HK-2 (cell line): ENCODE data around the gene DPY19L3.
"Not testable (repeated sequence)": the region's sequence is repeated elsewhere in the genome, so short reads cannot be mapped to it uniquely, and the experiment has no call there.

ENCODE experiments used
- DNase-seq: peaks from one replicate; pipeline ENCODE4 v3.0.0-alpha.2; 2018; ENCODE audit not compliant: unreplicated experiment

Gene DPY19L3

DNA sequence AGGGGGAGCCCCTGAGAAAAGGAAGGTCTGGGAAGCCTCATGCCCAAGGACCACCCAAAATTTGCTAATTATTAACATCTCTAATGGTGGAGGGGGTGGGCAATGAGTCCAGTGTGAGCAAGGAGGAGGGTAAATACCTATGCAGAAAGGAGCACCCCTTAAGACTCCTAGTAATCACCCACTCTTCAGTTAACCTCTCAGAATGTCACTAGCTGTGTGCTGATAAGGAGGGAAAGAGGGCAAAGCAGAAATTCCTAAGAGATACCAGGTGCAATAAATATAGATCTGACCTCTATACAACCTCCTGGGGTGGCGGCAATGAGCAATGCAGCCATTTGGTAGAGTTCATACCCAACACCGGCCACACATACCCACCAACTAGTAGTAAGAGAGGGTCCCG lies 12.7 kb upstream of the DPY19L3 start:
- no peak for DNase-seq

DNA sequence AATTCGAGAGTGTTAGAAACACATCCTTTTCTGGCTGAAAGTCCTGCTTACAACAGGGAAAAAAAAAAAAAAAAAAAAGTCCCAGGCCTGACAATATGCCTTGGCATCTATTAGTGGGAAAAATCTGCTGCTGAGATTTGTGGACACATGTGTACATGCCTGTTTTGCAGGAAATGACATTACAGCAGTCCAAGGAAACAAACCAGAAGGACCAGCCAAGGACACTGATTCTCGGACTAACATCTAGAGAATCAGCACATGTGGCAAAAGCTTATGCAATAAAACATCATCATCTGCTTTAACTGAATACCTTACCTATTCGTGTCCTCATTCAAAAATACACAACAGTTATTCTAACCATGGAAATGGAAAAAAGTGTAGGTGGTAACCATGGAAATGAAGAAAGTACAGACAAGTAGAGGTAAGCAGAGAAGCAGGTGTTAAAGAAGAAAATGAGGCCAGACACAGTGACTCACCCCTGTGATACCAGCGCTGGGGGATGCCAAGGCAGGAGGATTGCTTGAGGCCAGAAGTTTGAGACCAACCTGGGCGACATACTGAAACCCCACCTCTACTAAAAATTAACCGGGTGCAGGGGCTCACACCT lies 9.4 kb upstream of the DPY19L3 start:
- DNase-seq: no peak

DNA sequence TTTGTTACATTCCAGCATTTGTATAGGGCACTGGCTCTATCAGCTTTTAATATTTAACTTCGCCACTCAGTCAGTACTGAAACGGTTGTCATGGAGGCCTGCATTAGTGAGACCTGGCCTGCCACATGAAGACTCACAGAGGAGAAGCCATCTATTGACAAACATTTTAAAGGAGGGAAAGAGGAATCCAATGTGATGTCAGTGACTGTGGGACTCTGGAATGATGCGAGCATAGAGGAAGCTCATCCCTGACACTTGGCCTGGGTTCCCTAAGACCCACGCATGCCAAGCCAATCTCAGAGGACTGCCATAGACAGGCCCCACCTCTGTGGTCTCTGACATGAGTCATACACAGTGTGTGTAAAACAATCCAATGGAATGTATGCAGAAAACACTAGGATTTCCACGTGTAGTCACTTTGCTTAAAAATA lies 7.9 kb upstream of the DPY19L3 start:
- DNase-seq: peak; percentile 70

DNA sequence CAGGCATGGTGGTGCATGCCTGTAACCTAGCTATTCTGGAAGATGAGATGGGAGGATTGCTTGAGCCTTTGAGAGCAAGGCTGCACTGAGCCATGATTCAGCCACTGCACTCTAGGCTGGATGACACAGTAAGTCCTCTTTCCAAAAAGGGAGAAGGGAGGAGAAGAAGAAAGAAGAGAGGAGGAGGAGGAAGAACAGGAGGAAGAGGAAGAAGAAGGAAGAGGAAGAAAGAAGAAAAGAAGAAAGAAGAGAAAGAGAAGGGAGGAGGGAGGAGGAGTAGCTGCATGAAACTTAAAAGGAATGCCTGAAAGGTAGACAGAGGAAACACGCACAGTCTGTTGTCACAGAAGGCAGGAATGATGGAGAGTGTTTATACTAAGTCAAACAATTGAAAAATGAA lies 3.6 kb upstream of the DPY19L3 start:
- no peak for DNase-seq

DNA sequence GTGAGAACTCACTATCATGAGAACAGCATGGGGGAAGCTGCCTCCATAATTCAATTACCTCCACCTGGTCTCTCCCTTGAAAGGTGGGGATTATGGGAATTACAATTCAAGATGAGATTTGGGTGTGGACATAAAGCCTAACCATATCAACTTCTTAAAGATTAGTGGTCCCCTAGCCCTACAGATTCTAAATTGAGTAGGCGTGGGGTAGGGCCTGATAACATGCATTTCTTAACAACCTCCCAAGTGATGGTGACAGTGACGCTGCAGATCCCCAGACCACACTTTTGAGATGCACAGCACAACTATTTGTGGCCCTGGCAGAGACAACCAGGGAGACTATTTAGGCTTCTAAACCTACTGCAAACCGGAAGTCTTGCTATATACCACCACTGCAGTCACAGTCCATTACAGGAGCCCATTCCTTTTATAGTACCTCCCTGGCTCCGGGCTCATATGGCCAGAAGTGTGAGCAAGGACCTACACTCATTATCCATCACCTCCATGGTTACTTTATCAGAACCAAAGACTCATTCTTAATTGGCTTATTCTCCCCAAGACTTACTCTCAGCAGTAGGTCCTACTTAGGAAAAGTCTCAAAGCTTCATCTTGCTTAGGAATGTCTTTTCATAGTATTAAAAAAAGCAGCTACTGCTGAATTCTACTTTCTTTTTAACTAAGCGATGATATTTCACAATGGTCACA lies 2.1 kb upstream of the DPY19L3 start:
- DNase-seq: no peak

DNA sequence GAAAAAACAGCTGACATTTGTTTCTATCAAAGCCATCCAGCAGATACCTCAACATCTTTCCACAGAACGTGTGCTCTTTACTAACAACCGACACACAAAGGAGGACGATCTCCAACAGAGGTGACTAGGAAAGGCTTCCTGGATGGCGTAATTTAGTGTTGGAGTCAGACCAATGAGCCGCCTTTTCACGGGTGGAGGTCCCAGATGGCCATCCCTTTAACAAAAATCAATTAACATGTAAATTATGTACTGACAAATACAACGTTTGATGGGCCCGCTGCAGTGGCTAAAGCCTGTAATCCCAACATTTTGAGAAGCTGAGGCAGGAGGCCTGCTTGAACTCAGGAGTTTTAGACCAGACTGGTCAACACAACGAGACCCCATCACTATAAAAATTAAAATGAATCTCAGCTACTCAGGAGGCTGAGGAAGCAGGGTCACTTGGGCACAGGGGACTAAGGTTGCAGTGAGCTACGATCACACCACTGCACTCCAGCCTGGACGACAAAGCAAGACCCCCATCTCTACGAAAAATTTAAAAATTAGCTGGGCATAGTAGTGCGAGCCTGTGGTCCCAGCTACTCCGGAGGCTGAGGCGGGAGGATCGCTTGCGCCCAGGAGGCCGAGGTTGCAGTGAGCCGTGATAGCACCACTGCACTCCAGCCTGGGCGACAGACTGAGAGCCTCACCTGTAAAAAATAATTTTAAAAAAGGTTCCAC lies 1.2 kb upstream of the DPY19L3 start:
- DNase-seq: no peak

DNA sequence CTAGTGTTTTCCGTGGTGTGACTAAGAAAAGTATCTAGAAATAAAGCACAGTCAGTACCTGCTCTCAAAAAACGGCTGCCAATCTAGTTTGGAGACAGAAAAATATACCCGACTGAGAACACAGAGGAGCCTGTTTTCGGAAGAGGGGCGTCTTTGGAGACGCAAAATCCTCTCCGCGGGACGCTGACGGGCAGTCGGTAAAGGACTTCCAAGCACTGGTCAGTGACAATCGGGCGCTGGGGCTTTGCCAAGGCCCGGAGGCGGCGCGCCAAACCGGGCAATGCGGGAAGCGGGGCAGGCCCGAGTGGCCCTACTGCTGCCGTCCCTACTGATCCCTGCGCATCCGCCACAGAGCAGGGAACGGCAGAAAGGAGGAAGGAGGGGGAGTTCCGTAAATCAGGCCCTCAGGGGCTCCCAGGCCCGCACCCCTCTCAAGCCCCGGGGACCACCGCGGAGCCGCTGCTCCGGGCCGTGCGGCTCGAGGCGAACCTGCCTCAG lies 588 bp upstream of the DPY19L3 start:
- DNase-seq: peak; percentile 58

DNA sequence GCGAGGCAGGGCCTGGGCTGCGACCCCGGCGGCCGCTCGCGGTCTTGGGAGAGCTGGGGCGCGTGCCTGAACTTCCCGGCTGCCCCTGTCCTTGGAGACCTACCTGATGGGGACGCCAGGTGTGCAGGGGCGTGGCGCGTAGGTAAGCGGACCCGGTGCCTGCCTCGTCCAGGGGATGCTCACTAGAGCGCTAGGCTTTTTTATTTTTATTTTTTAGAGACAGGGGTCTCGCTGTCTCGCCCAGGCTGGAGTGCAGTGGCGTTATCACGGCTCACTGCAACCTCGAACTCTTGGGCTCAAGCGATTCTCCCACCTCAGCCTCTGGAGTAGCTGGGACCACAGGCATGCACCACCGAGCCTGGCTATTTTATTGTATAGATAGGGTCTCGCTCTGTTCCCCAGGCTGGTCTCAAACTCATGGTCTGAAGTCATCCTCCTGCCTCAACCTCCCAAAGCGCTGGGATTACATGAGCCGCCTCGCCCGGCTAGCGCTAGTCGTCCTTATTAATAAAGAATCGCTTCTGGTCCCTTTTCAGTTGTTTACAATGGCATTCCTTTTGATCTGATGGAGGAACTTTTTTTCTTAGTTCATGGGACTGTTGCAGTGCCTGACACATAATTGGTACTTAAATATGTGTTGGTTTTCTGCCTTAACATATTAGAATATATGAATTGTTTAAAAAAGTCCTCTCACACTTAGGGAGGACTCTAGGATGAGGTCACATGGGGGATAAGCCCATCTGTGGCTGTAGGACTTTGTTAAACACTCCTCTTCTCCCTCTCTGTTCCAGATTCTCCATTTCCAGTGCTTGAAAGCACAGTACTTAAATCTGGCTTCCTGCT lies 812 bp downstream of the DPY19L3 start:
- DNase-seq: no peak

DNA sequence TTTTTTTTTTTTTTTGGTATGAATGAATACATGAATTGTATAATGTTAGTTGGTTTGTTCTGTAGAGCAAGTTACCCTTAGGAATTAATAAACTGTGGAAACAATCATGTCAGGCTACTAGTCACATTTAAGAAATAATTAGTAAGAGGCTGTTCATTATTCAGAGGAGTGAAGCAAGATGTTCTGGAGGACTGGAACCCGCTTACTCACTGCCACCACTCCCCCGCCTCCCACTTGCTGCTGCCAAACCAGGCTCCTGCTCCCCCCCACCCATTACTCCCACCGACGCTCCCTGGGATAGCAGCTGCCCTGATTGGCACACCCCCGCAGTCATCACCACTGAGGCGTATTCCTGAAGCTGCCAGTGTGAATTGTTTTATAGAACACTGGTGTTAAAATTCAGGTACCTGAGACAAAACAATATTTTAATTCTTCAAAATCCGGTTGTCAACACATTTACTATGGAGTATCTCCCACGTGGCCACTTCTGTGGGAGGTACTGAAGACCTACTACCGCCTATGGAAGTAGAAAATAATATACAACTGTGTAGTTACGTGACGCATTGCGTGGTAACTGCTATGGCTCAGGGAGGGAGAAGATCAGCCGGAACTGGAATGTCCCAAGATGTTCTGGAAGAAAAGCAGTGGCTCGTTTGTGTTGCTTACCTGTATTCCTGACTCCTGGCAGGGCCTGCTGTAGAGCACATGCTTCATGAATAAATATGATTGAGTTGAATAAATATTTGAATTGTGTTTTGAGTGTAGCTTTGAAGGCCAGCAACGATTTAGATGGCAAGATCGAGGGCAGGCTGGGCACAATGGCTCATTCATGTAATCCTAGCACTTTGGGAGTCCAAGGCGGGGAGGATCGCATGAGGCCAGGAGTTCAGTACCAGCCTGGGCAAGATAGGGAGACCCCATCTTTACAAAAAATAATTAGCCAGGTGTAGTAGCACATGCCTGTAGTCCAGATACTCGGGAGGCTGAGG lies 1.7 kb downstream of the DPY19L3 start:
- DNase-seq: no peak

DNA sequence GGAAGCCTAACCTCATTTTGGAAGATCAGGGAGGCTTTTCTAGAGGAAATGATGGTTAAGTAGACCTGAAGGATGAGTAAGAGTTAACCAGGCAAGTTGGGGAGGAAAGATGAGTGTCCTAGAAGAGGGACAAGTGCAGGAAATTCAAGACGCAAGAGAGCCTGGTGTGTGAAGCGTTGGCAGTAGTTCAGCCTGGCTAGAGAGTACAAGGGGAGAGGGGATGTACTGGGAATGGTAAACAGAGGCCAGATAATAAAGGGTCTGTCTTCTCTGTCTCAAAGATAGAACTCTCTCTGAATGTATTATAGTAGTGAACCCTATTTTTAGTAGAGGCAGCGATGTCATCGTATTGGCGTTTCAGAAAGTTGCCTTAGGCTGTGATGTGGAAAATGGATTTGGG lies 9.7 kb downstream of the DPY19L3 start:
- no peak for DNase-seq

DNA sequence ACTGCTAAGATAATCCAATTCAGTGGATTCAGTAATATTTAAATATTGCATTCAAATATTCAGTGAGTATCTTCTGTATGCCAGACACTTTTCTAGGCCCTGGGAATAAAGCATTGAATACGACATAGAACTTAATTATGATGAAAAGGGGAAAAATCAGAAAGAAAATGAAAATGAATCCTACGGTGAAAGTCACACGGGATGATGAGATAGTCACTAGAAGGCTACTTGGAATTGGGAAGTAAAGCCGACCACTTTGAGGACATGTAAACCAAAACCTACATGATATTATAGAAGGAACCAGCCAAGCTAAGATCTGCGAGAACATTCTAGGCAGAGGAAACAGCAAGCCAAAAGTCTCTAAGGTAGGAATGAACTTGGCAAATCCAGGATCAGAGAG lies 10.1 kb downstream of the DPY19L3 start:
- no peak for DNase-seq

DNA sequence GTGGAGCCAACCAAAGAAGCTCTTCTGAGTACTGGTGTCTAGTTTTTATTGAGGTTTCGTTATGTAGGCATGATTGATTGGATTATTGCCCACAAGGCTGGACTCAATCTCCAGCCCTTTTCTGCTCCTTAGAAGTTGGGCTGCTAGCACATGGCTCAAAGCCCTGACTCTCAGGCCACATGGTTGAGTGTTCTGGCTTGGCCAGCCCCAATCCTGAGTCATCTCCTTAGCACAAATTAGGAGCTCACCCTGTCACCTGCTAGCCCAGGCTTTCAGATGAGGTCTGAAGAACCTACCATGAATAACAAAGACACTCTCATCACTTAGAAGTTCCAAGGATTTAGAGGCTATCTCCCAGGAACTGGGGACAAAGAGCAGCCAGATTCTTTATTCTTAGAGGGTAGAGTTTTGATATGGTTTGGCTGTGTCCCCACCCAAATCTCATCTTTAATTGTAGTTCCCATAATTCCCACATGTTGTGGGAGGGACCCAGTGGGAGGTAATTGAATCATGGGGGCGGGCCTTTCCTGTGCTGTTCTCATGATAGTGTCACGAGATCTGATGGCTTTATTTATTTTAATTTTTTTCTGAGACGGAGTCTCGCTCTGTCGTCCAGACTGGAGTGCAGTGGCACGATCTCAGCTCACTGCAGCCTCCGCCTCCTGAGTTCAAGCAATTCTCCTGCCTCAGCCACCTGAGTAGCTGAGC lies 11.3 kb downstream of the DPY19L3 start:
- no peak for DNase-seq

DNA sequence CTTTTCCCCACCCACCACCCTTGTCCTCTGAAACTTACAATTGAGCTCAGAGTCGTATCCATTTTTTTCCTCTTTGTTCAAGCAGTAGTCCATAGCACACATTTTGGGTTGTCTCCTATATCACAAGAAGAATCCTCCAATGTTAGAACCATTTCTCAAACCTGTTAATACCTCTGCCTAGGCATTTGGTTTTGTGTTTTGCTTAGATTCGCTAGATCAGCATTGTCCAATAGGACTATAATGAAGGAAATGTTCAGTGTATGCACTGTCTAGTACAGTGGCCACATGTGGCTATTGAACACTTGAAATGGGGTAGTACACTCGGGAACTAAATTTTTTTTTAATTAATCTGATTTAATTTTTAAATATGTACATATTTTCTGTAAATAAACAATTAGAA lies 12.6 kb downstream of the DPY19L3 start:
- no peak for DNase-seq

DNA sequence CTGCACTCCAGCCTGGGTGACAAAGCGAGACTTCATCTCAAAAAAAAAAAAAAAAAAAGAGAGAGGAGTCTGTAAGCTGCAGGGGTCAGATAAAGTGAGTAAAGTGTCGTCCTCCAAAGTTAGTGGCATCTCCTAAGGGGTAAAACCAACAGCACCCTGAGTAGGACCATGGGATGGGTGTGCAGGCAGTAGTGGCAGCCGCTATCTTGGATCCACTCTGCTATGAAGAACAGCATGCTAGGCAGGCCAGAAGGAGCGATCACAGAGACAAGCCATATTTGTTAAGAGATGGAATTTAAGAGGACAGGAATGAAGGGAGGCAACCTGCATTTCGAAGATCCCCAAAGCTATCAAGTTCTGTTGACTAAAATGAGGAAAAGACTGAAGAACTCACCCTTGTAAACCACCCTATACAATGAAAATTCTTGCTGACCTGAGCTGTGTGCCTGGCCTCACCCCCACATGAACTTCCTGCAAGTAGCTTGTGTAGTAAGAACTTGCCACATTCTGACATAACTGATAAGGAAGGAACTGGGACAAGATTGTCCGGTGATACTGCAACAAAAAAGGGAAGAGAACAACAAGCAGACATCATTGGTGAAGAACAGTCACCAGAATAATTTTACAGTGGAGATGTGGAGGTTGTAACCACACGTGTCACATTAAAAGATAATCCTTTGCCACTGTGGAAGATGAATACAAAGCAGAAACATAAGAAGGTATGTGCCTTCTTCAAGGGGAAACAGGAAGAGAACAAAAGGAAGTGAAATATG lies 16.2 kb downstream of the DPY19L3 start:
- no peak for DNase-seq

DNA sequence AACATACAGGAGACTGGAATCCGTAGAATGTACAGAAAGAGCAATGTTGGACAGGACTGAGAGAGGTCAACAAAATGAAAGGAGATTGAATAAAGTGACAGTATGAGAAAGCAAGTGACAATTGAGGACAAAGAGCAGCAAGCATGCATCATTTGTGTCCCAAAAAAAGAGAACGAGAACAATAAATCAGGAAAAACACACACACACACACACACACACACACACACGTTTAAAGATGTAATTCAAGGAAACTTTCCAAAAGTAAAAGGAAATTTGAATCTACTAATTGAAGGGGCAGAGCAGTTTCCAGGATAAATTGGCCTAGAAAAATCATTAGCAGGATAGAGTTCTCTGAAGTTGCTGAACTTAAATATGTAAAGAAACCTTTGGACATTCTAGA lies 16.9 kb downstream of the DPY19L3 start:
- no peak for DNase-seq

DNA sequence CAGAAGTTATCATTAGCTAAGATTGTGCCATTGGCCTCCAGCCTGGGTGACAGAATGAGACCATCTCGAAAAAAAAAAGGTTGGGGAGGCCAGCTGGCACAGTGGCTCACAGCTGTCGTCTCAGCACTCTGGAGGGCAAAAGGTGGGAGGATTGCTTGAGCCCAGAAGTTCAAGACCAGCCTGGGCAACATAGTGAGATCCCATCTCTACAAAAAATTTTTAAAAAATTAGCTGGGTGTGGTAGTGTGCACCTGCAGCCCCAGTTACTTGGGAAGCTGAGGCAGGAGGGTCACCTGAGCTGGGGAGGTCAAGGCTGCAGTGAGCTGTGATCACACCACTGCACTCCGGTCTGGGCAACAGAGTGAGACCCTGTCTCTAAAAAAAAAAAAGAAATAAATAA lies 18.4 kb downstream of the DPY19L3 start:
- DNase-seq: not testable (repeated sequence)

DNA sequence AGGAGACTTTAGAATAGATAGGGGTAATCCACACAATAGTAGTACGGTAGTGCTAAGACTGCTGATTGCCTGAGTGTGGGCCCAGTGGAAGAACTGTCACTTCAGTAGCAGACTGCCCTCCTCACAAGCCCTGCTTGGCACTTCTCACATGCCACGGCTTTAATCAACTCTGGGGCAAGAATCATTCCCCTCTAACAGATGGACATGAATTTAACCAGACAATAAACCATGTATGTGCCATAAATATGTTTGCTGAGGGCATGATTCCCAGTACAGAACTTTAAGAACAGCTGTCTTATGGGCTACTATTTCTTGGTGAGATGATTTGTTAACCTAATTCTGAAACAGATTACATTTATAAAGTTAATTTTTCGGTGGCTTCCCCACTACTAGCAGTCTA lies 22.0 kb downstream of the DPY19L3 start:
- no peak for DNase-seq

DNA sequence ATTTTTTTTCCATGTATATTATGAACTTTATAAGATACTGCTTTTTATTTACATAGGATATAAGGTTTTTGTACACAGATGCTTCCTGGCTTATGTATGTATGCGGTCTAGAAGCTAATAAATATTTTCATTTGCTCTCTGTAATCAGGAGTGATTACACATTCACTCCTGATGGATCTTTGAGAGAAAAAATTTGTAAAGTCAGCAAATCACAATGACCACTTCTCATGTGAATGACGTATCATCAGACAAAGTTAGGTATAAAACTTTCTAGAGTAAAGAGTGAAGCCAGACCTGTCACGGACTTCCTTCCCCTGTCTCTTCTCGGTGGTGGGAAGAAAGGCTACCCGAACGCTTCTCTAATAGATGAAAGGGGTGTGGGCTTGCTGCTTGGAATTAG lies 31.1 kb downstream of the DPY19L3 start:
- no peak for DNase-seq

DNA sequence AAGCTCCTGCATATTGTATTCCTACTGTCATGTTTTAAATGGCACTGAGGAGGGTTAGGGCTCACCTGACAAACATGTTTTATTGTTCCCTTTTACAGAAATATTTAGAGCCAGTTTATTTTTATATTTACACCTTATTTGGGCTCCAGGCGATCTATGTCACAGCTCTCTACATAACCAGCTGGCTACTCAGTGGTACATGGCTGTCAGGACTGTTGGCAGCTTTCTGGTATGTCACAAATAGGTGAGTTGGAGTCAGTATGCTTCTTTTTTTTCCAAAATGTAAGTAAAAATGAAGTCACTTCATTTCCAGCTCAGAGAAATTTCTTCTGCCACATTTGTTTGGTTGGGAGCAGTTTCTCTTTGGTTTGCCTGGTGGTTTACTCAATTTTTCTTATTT lies 31.5 kb downstream of the DPY19L3 start:
- no peak for DNase-seq
